Activated B cell treated with CpG ODN at 0.5 μM for 24 hours (primary cell): ENCODE results near the gene EGF. TPM values are rescaled to one million over a fixed set of nuclear protein-coding genes. Genes with fewer than 3 reads are reported as not detected.

ENCODE experiments used
- ATAC-seq: fragments of 200-7000 bp; cut with Tn5 transposase; one replicate; pipeline ENCODE4 v1.10.0; 2021; ENCODE audit warnings: low read depth, mild to moderate bottlenecking, moderate library complexity
- CTCF ChIA-PET: fragments of 350-600 bp; sonication (Branson Sonifier 250); formaldehyde crosslinking; loops from one replicate; lab custom pipeline; 2021; ENCODE audit warnings: antibody characterized with exemption; lab: Charles Lee
- POLR2A ChIA-PET: fragments of 350-600 bp; sonication (Branson Sonifier 250); formaldehyde crosslinking; loops from one replicate; lab custom pipeline; 2021; ENCODE audit warnings: antibody characterized with exemption; lab: Charles Lee
- DNase-seq: peaks from one replicate; pipeline ENCODE4 v3.0.0; 2022
- H3K27ac Mint-ChIP-seq: one replicate; pipeline ENCODE4 v1.8.0; 2020; ENCODE audit warnings: mixed read lengths
- H3K27me3 Mint-ChIP-seq: one replicate; pipeline ENCODE4 v1.8.0; 2021; ENCODE audit warnings: mixed read lengths
- H3K36me3 Mint-ChIP-seq: one replicate; pipeline ENCODE4 v1.8.0; 2021; ENCODE audit warnings: low read depth, mixed read lengths
- H3K4me1 Mint-ChIP-seq: one replicate; pipeline ENCODE4 v1.8.0; 2021; ENCODE audit warnings: mixed read lengths
- H3K4me3 Mint-ChIP-seq: one replicate; pipeline ENCODE4 v1.8.0; 2020; ENCODE audit warnings: mild to moderate bottlenecking, mixed read lengths
- H3K9me3 Mint-ChIP-seq: one replicate; pipeline ENCODE4 v1.8.0; 2020; ENCODE audit warnings: mixed read lengths
- intact Hi-C: fragments of 100-400 bp; cut with micrococcal nuclease; formaldehyde crosslinking; loops from one replicate; pipeline ENCODE4 v1.15.1; 2024
- total RNA-seq: library from RNA; stranded (reverse); gene quantifications from 2 replicates; pipeline ENCODE4 v1.2.3, GENCODE V29; 2022
- TF ChIP-seq, protein P1 (sequence below): fragments of 200-600 bp; IDR thresholded peaks from one replicate; pipeline ENCODE4 v1.8.0; 2022; ENCODE audit warnings: antibody characterized with exemption, mild to moderate bottlenecking

Gene EGF
- total RNA-seq, 1 donor from 2014 or later, result not detected

DNA sequence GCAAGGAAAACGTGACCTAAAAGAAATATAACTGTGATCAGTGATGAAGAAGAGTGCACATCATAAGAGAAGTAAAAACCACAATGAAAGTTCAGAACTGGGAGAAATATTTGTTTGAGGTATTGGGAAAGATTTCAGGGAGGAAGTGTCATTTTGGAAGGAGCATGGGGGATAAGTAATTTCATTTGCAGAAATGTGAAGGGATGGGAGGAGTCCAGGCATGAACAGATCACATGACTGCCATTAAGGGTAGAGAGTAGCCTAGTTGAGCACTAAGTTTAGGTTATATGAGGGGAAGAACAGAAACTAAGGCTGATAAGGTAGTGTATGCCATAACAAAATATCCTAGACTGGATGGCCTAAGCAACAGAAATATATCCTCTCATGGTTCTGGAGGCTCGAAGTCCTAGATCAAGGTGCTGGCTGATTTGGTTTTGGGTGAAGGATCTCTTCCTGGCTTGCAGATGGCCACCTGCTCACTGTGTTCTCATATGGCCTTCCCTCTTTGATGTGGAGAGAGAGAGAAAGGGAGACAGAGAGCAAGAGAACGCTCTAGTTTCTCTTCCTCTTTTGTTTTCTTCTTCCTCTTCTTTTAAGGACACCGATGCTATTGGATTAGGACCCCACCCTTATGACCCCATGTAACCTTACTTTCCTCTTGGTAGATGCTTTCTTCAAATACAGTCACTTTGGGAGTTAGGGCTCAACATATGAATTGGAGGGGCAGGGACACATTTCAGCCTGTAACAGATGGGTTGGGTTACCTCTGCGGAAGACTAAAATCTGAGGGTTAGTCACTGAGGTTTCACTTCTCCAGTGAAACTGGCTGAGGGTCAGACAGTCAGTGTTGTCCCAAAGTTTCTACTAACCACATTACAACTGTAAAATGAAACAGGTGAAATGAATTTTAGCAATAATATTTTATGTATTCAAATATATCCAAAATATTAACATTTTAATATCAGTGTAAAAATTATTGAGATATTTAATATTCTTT, 77.9 kb downstream of the EGF start:
- Mint-ChIP-seq H3K27ac (peak overlapping the region; percentile 74), H3K4me3 (no peak overlapping the region), H3K4me1 (peaks cover 26% of the 10 kb centered on the region), H3K27me3 (no peaks in the 10 kb centered on the region), H3K9me3 (peaks cover 12% of the 10 kb centered on the region), H3K36me3 (no peaks in the 10 kb centered on the region)
- DNase-seq (no peak), ATAC-seq (peak; percentile 80)
- ChIA-PET CTCF (interaction anchor here (1.1 kb wide), 1 partner anchor 13 kb away, joined by 3 read pairs; no protein-coding TSS in a partner anchor), POLR2A (no interaction called here)
- TF ChIP-seq, protein P1, sequence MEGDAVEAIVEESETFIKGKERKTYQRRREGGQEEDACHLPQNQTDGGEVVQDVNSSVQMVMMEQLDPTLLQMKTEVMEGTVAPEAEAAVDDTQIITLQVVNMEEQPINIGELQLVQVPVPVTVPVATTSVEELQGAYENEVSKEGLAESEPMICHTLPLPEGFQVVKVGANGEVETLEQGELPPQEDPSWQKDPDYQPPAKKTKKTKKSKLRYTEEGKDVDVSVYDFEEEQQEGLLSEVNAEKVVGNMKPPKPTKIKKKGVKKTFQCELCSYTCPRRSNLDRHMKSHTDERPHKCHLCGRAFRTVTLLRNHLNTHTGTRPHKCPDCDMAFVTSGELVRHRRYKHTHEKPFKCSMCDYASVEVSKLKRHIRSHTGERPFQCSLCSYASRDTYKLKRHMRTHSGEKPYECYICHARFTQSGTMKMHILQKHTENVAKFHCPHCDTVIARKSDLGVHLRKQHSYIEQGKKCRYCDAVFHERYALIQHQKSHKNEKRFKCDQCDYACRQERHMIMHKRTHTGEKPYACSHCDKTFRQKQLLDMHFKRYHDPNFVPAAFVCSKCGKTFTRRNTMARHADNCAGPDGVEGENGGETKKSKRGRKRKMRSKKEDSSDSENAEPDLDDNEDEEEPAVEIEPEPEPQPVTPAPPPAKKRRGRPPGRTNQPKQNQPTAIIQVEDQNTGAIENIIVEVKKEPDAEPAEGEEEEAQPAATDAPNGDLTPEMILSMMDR, result no peak
- intact Hi-C loops, result loop anchor here (5.0 kb wide), 3 partner anchors 173 to 288 kb away; partner anchors contain the start of genes CASP6, ELOVL6 and GAR1

DNA sequence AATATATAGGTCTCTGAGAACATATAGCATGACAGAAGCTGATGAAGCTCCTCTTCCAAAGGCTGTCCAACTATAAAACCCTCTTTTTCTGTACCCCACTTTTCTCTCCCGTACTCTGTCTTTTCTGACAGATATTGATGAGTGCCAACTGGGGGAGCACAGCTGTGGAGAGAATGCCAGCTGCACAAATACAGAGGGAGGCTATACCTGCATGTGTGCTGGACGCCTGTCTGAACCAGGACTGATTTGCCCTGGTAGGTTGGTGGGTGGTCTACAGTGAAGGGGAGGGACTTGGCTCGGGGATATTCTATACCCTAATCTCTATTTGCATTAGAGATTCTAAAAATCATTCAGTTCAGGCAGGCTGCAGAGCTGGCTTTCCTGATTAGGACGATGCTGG, 80.4 kb downstream of the EGF start:
- Mint-ChIP-seq H3K4me3 (no peak overlapping the region), H3K27me3 (no peaks in the 10 kb centered on the region), H3K4me1 (peaks cover 26% of the 10 kb centered on the region), H3K36me3 (no peaks in the 10 kb centered on the region), H3K27ac (no peak overlapping the region), H3K9me3 (peaks cover 12% of the 10 kb centered on the region)
- intact Hi-C loops, result loop anchor here (5.0 kb wide), 3 partner anchors 176 to 291 kb away; partner anchors contain the start of genes CASP6, ELOVL6 and GAR1
- no peak for ATAC-seq
- ChIA-PET POLR2A (no interaction called here), CTCF (interaction anchor here (7.6 kb wide), 1 partner anchor 522 kb away, joined by 147 read pairs; no protein-coding TSS in a partner anchor)
- no peak for DNase-seq
- TF ChIP-seq, protein P1, result no peak

DNA sequence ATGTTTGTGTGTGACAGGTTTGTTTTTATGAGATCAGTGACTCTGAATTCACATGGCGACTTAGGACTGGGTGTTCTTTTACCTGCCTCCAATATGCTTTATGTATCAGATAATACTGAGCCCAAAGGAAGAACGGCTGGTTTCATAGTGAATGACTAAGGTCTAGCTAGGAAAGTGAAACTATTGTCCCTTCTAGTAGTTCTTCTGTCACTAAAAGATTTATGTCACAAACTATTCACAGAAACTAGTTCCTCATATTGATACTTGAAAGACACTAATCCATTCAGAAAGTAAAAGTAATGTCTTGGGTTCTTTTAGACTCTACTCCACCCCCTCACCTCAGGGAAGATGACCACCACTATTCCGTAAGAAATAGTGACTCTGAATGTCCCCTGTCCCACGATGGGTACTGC, 81.7 kb downstream of the EGF start:
- TF ChIP-seq, protein P1, result no peak
- CTCF ChIA-PET, result interaction anchor here (7.6 kb wide), 1 partner anchor 521 kb away, joined by 147 read pairs; no protein-coding TSS in a partner anchor
- Mint-ChIP-seq H3K4me1 (peaks cover 26% of the 10 kb centered on the region), H3K27ac (no peak overlapping the region), H3K9me3 (peaks cover 11% of the 10 kb centered on the region), H3K27me3 (peaks cover 4% of the 10 kb centered on the region), H3K4me3 (no peak overlapping the region), H3K36me3 (no peaks in the 10 kb centered on the region)
- POLR2A ChIA-PET, result no interaction called here
- intact Hi-C loops, result loop anchor here (5.0 kb wide), 3 partner anchors 177 to 292 kb away; partner anchors contain the start of genes CASP6, ELOVL6 and GAR1
- ATAC-seq (no peak), DNase-seq (no peak)

DNA sequence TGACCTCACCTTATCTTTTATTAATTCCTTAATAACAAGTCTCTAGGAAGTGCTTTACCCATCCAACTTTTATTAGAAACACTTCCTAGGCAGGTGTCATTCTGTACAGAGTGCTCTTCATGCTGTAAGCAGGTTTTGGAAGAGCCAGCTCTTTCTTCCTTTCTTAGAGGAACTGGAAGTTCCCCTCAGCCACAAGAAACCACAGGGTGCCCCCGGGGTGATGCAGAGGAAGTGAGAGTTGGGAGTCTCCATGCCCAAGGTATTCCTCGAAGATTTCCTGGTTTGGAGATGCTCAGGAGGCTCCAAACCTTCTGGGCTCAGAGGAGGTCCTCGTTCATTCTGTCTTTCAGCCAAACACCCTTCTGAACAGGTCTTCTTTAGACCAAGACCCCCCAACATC, 83.8 kb downstream of the EGF start:
- H3K36me3 Mint-ChIP-seq, result no peaks in the 10 kb centered on the region
- H3K27ac Mint-ChIP-seq, result no peak overlapping the region
- H3K4me1 Mint-ChIP-seq, result peaks cover 11% of the 10 kb centered on the region
- intact Hi-C loops, result loop anchor here (5.0 kb wide), 2 partner anchors 574 to 1636 kb away; no protein-coding TSS in a partner anchor
- ATAC-seq, result no peak
- no peak overlapping the region for H3K4me3 Mint-ChIP-seq
- CTCF ChIA-PET, result interaction anchor here (1.3 to 7.6 kb wide), 2 partner anchors 518 to 528 kb away, joined by 5 to 147 read pairs; no protein-coding TSS in a partner anchor
- TF ChIP-seq, protein P1, result no peak
- POLR2A ChIA-PET, result no interaction called here
- peaks cover 4% of the 10 kb centered on the region for H3K27me3 Mint-ChIP-seq
- H3K9me3 Mint-ChIP-seq, result no peaks in the 10 kb centered on the region
- no peak for DNase-seq
